HuH-7.5 (cell line): ENCODE measurements around the gene STARD6.
"Not testable (repeated sequence)": the region's sequence is repeated elsewhere in the genome, so short reads cannot be mapped to it uniquely, and the experiment has no call there.

Experiments
- DNase-seq: peaks from one replicate; pipeline ENCODE4 v3.0.0; 2011; ENCODE audit warnings: low spot score

STARD6 gene

DNA sequence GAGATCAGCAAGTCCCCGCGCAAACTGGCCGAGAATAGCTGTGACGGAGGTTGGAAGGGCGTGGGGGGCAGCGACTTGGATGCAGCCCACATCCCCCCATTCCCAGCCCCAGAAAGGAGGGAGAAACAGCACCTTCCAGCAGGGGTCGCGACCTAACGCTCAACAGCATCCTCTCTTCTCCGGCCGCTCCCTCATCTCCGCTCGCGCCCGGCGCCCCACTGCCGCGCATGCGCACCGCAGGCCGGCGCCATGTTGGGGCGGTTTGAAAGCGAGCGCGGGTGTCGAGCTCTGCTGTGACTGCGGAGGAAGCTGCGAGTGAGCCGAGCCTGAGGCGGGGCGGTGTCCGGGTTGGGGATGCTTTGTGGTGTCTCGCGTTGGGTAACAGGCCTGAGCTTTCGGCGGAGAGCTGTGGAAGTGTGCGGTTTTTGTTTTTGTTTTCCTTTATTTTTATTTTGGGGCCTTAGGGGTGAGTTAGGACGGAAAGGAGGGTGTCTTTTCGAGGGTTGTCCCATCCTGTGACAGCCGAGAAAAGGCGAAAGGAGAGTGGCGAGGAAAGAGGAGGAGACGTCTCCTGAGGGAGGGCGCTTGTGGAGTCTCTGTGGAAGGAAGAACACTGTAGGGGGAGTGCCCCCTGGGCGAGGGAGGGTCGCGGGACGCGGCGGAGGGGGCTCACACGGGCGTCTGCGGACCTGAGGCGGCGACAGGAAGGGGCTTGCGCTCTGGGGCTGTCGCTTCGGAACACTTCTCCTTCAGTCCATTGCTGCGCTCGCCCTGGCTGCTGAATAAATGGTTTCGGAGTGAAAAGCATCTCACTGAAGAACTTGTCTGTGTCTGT lies at the start of gene STARD6, which contains the start of gene C18orf54:
Gene STARD6 (minus strand): TSS at position 199 of the 835 bp plus-strand sequence. CDS start 3,285 bp downstream, outside the sequence.
Gene C18orf54 (plus strand): TSS at position 247 of the 835 bp plus-strand sequence. CDS start 2,667 bp downstream, outside the sequence.
- DNase-seq = peak; percentile 75

DNA sequence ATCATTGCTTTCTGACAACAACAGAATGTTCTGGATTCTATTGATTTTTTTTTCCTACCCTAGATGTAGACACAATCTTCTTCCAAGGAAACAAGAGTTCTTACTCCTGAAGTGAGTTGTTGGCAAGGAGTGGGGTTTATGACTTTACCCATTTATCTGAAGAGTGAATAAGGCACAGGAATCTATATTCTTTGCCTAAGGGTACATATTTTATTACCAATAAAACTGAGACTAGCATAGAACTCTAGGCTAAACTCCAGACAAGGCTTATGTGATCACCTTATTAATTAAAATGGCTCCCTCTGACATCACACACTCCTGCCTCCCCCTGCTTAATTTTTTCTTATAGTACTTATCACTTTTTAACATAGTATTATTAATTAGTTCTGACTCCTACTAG lies 47.6 kb upstream of the STARD6 start:
- no peak for DNase-seq

- DNase-seq = no peak
These were observed 39.1 kb upstream of the STARD6 start for GRCh38 chr18:54396760-54397159.

DNA sequence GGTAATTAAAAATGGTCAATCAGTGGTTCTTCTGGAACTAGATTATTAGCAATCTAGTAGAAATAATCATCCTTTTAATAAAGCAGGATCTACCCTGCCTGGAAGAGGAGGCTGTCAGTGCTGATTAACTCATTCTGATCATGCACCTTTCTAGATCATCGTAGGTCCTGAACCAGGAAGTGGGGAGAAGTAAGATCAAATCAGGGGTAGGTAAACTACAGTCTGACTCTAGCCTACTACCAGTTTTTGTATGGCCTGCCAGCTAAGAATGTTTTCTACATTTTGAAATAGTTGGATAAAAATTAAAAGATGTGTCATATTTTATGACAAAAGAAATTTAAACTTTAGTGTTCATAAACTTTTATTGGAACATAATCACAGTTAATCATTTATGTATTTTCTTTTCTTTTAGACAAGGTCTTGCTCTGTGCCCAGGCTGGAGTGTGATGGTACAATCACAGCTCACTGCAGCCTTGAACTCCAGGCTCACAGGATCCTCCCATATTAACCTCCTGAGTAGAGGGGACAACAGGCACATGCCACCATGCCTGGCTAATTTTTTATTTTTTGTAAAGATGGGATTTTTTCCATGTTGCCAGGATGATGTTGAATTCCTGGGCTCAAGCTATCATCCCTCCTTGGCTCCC lies 36.1 kb upstream of the STARD6 start:
- no peak for DNase-seq

DNA sequence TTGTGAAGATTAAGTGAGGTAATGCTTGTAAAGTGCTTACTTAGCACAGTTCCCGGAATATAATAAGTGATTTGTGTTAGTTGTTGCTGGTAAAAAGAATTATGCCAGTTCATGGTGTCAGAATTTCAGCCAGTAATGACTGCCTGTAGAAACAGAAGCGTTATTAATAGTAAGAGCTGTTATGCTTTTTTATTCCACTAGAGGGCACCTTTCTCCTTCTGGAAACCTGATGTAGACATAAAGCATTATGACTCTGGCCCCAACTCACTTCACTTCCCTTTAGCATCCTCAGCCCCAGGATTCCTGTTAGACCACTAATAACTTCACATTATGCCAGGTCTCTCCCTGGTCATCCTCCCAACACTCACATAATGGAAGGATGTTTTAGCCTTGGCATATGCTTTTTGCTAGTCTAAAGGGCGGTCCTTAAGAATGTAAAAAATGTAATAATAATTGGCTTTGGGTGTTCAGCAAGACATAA lies 34.9 kb upstream of the STARD6 start:
- DNase-seq = no peak

GRCh38 chr18:54390838-54391237 lies 33.2 kb upstream of the STARD6 start:
- DNase-seq = no peak

DNA sequence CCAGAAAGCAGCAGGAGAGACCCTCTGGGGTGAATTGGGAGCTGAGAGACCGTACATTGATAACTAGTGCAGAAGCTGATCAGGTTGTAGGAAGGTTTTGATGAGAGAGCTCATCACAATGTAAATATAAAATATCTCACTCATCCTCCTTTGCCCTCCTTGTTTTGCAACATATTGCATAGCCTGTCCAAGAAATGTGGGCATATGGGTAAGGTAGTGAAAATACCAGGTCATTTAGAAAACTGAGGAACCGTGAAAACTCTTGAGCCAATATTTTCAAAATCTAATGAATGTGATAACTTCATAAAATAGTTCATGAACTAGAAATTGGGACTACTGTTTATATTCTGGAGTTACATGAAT lies 31.5 kb upstream of the STARD6 start:
- no peak for DNase-seq

DNA sequence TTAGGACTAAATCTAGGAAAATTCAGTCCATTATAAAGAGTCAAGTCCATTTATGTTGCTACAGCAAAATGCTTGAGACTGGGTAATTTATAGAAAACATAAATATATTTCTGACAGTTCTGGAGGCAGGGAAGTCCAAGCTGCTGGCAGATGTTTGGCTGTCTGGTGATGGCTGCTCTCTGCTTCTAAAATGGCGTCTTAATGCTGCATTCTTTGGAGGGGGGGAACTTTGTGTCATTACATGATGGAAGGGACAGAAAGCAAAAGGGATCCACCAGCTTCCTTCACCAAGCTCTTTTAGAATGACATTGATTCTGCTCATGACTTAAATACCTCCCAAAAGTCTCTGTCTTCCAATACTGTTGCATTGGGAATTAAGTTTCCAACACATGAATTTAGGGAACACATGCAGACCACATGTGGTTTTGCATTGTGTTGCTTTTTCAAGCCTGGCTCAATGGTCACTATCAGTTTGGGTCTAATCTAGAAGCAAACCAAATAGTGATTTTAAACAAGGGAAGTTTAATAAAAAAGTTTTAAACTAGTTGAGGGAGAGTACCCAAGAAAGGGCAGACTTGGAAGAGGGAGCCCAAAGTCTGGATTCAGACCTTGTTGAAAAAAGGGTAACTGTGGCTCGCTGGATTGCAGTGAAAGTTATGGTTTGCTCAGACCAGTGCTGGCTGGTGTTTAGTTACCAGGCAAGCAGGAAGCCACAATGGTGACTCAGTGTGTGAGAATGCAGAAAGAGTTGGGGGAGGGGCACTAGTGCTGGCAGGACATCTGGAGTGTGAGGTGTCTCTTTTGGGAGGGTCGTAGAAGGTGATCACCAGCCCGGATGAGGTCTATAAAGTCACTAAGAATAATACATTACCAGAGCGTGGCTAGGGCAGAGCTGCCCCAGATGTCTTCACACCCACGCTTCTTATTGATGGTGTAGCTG lies 30.8 kb upstream of the STARD6 start:
- DNase-seq = peak; percentile 13

- DNase-seq = no peak
These were observed 30.0 kb upstream of the STARD6 start for GRCh38 chr18:54387631-54388030.

DNA sequence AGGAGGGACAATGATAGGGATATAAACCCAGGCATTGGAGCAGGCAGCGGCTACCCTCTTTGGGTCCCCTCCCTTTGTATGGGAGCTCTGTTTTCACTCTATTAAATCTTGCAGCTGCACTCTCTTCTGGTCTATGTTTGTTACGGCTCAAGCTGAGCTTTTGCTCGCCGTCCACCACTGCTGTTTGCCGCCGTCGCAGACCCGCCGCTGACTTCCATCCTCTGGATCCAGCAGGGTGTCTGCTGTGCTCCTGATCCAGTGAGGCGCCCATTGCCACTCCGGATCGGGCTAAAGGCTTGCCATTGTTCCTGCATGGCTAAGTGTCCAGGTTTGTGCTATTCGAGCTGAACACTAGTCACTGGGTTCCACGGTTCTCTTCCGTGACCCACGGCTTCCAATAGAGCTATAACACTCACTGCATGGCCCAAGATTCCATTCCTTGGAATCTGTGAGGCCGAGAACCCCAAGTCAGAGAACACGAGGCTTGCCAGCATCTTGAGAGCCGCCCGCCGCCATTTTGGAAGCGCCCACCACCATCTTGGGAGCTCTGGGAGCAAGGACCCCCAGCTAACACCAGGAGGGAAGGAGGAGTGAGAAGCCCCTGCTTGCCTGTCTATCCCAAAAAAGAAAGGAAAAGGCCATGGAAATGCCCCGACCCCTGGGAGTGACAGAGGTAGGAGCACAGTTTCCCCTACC lies 29.3 kb upstream of the STARD6 start:
- DNase-seq = not testable (repeated sequence)

DNA sequence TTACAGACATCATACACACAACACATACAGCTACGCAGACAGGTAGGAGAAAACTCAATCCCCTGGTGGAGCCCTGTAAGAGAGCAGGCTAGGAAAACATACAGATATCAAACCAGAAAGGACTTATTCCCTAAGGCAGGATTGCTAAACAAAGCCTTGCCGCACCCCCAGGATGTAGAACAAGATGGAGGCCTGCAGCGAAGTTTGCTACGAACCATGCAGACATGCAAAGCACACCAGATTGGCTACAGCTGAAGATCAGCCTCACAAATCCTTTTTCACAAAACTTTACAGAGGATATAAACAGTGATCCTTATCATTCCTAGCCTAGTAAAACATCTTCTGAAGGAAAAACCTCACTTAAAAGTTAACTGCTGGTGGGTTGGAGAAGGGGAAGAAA lies 28.4 kb upstream of the STARD6 start:
- DNase-seq = no peak

- DNase-seq = no peak
These were observed 25.1 kb upstream of the STARD6 start for GRCh38 chr18:54382733-54383252.

DNA sequence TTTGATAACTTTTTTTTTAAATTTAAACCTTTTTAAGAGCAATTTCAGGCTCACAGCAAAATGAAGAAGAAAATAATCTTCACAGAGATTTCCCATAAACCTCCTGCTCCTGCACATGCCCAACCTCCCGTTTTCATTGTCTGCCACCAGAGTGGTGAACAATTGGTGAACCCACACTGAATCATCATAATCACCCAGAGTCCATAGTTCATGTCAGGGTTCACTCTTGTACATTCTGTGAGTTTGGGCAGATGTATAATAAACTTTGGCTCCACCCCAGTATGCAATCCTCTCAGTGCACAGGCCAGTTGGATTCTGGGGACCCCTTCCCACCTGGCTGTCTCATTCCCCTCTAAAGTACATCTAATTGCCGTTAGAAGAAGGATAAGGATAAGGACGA lies 24.4 kb upstream of the STARD6 start:
- no peak for DNase-seq

DNA sequence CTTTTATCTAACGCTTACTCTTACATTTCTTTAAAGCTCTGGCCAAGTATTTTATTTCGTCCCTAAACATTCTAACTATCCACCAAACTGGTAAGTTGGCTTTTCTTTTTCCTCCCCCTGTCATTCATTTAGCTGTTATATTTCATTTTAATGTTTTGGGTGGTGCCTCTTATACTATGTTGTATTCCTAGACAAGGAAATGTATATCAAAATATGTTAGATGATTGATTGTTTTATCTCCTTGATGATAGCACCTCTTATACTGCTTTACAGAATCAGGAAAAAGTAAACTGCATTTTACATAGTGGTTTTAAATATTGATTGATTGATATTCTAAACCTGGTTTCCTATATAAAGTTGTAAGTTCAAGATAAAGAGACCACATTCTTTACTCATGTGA lies 24.0 kb upstream of the STARD6 start:
- no peak for DNase-seq

GRCh38 chr18:54378057-54378456 lies 20.4 kb upstream of the STARD6 start:
- DNase-seq = no peak

DNA sequence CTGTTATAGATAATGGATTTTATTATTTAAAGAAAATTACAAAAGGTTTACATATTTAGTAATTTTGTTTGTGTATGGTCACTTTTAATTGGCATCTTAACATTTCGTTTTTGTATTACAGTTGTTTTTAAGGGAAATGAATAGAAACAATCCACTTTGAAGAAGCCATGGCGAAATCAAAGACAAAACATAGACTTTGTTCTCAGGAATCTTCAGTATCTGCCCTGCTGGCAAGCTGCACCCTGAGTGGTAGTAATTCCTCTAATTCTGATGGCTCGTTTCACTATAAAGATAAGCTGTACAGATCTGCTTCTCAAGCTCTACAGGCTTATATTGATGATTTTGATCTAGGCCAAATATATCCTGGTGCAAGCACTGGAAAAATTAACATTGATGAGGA lies 2.7 kb upstream of the STARD6 start:
- DNase-seq = no peak

DNA sequence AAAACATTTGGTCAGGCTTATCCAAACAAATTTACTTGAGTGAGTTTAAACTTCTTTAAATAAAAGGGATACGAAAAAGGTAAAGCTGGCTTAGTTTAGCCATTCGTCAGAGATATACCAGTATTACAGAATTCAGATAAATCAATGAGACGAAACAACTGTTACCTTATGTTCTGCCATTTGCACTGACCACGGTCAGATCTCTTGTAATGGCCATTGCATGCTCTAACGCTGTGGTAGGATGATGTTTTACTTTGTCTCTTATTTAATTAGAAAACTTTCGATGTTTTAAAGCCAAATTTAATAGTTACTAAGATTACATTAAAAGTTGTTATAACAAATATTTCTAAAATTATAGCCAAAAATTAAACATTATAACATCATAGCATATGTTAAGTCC lies 1.6 kb upstream of the STARD6 start:
- DNase-seq = no peak

DNA sequence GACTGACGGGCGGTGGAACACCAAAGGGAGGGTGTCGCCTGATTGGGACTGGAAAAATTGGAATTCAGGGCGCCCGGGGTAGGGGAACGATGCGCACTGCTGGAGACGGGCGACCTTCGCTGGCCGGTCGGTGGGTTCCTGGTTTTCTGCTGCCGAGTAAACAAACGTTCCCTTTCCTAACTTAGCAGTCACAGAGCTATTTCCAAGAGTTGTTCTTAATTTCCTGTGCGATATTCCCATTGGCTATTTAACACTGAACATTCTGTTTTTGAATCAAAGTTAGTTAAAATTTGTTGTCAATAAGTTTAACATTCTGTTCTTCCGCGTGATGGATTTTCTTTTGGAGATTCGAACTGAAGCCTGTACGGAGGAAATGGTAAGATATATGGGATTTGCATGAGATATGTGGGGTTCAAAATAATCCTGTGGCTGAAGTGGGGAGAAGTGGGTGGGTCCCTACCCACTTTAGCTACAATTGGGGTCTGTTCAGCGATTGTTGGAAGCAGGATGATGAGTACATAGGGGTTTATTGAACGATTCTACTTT lies 910 bp upstream of the STARD6 start:
- DNase-seq = no peak

DNA sequence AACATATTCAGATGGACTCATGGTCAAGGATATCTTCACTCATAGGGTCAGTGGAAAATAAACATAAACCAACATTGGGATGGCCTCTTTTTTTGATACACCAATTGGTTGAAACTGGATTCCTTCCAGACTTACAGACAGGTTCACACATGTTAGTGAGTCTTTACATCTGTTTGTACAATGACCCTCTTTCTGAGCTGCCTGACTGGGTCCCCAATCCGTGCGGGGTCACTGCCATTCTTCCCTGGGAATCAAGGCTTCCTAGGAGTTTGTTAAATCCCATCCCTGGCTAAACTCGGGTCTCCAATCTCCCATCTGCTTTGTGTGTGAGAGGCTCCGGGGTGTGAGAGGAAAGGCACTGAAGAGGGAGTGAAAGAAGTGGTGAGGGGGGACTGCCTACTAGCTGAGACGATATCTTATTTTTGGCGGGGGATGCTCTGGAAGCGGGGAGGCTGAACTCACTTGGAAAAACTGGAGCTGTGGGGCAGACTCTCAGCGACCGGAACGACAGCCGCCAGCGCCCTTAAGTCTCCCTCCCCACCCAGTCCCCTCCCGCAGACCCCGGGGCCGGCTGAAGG lies 487 bp downstream of the STARD6 start:
- no peak for DNase-seq

GRCh38 chr18:54351186-54351585 lies 6.5 kb downstream of the STARD6 start:
- DNase-seq = no peak

DNA sequence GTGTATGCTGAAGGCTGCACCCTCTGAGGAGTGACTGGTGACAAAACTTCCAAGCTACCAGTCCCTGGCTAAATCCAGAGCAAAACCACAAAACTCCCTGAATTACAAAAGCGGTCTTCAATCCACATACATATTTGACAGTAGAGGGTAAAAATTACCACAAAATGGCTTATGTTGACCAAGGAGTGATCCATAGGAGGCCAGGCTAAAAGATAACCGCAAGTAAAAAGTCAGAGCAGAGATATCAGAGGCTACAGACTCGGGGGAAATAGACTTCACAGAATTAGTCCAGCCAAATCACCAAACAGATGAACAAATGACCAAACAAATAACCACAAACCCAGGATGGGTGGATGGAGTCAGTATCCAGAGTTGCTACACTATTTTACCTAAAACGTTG lies 19.4 kb downstream of the STARD6 start:
- no peak for DNase-seq
